ENCODE results near the gene RNF157. TPM values are rescaled to one million over a fixed set of nuclear protein-coding genes. Genes with fewer than 3 reads are reported as not detected.

The RNF157 gene
- total and polyA plus RNA-seq, 10 of the 15 experiments (the other 5 are each of a cell fraction or from before 2014, with no cell fraction given), result 1.4 to 15.9 (median 9.6) TPM

- TF ChIP-seq, protein P1, sequence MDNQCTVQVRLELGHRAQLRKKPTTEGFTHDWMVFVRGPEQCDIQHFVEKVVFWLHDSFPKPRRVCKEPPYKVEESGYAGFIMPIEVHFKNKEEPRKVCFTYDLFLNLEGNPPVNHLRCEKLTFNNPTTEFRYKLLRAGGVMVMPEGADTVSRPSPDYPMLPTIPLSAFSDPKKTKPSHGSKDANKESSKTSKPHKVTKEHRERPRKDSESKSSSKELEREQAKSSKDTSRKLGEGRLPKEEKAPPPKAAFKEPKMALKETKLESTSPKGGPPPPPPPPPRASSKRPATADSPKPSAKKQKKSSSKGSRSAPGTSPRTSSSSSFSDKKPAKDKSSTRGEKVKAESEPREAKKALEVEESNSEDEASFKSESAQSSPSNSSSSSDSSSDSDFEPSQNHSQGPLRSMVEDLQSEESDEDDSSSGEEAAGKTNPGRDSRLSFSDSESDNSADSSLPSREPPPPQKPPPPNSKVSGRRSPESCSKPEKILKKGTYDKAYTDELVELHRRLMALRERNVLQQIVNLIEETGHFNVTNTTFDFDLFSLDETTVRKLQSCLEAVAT (IDR thresholded peaks at IDR 0.05), result peak; percentile 86; the same call in 1 of the 2 replicates
- TF ChIP-seq TCF3 (IDR thresholded peaks at IDR 0.05; ENCODE audit: borderline replicate concordance, insufficient read depth, low read depth, low read length) (peak; percentile 96), KLF5 (IDR thresholded peaks at IDR 0.05; ENCODE audit: partially characterized antibody) (peak; percentile 20), HSF1 (IDR thresholded peaks at IDR 0.05; ENCODE audit: low read depth, low read length) (no peak), SKIL (IDR thresholded peaks at IDR 0.05; ENCODE audit: low read depth, poor library complexity, severe bottlenecking) (peak; percentile 13), ZNF24 (IDR thresholded peaks at IDR 0.05) (peak; percentile 34; the same call in 1 of the 2 replicates), MTA2 (IDR thresholded peaks at IDR 0.05; ENCODE audit: low read depth) (no peak; the same call in 1 of the 2 replicates), SREBF1 (IDR thresholded peaks at IDR 0.05; ENCODE audit: low read length) (no peak), POLR2A (IDR thresholded peaks at IDR 0.05; ENCODE audit: low read depth, low read length) (peak; percentile 91), MXI1 (IDR thresholded peaks at IDR 0.05; ENCODE audit: low read depth, low read length) (peak; percentile 80), ZNF687 (IDR thresholded peaks at IDR 0.05) (peak; percentile 41; the same call in 1 of the 2 replicates), FOXK2 (IDR thresholded peaks at IDR 0.05) (no peak), SMC3 (IDR thresholded peaks at IDR 0.05; ENCODE audit: borderline replicate concordance, low read length) (peak; percentile 22; the same call in 1 of the 2 replicates), NFIC (IDR thresholded peaks at IDR 0.05; ENCODE audit: low read depth, low read length) (no peak), TBL1XR1 (IDR thresholded peaks at IDR 0.05; ENCODE audit: low read depth, low read length) (peak; percentile 91)
- TF ChIP-seq, protein P2, sequence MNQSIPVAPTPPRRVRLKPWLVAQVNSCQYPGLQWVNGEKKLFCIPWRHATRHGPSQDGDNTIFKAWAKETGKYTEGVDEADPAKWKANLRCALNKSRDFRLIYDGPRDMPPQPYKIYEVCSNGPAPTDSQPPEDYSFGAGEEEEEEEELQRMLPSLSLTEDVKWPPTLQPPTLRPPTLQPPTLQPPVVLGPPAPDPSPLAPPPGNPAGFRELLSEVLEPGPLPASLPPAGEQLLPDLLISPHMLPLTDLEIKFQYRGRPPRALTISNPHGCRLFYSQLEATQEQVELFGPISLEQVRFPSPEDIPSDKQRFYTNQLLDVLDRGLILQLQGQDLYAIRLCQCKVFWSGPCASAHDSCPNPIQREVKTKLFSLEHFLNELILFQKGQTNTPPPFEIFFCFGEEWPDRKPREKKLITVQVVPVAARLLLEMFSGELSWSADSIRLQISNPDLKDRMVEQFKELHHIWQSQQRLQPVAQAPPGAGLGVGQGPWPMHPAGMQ (IDR thresholded peaks at IDR 0.05; ENCODE audit: borderline replicate concordance), result no peak
- TF ChIP-seq, protein P3, sequence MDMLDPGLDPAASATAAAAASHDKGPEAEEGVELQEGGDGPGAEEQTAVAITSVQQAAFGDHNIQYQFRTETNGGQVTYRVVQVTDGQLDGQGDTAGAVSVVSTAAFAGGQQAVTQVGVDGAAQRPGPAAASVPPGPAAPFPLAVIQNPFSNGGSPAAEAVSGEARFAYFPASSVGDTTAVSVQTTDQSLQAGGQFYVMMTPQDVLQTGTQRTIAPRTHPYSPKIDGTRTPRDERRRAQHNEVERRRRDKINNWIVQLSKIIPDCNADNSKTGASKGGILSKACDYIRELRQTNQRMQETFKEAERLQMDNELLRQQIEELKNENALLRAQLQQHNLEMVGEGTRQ (IDR thresholded peaks at IDR 0.05; ENCODE audit: borderline replicate concordance, low read depth, low read length), result peak; percentile 35; the same call in 1 of the 2 replicates
These were observed 31.6 kb upstream of the RNF157 start (continued) for GRCh38 chr17:76271669-76272540.

Data from GM12878 (cell line).